ENCODE measurements around the gene ZFPM1. TPM values are rescaled to one million over a fixed set of nuclear protein-coding genes. Genes with fewer than 3 reads are reported as not detected.

The ZFPM1 gene
- total and polyA plus RNA-seq, 4 donors, result 0.19 to 12.8 (median 5.3) TPM

DNA sequence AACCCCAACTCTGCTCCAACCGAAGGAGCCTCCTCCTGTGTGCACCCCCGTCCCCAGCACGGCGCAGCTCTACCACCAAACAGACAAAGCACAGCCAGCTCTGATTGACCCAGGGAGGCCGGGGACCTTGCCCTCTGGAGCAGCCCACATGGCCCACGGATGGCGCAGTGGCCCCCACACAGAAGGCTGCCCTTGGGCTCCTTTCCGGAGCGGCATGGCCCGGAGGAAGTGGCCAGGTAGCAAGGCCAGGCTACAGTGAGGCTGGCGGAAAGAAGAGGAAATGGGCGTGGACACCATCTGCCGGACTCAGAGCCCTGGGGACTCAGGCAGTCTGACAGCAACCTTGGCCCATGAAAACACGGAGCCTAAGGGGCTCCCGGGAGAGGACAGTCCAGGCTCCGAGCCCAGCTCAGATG, 97.2 kb downstream of the ZFPM1 start:
- TF ChIP-seq FOXA1 (IDR thresholded peaks at IDR 0.05) (no peak), JUND (IDR thresholded peaks at IDR 0.05) (no peak), TAF1 (conservative IDR thresholded peaks at IDR 0.05) (no peak)
- DNase-seq (ENCODE audit: low spot score), result no peak
- Histone ChIP-seq H3K9ac (ENCODE audit: low read depth in 1 of 2, low read length in 2 of 2) (no peak overlapping the region), H3K27ac (ENCODE audit: low read depth in 1 of 2, low read length in 2 of 2) (no peak overlapping the region), H3K9me3 (ENCODE audit: control insufficient read depth in 4 of 4, low read length in 3 of 4) (no peaks in the 10 kb centered on the region), H3K4me1 (ENCODE audit: control insufficient read depth in 4 of 4, insufficient read depth in 4 of 4, low read length in 3 of 4) (no peaks in the 10 kb centered on the region), H3K4me3 (ENCODE audit: low read depth in 1 of 3, low read length in 3 of 3) (no peak overlapping the region), H3K36me3 (ENCODE audit: control insufficient read depth in 4 of 4, insufficient read depth in 3 of 4, low read depth in 1 of 4, low read length in 3 of 4) (no peaks in the 10 kb centered on the region), H3K27me3 (ENCODE audit: control insufficient read depth in 4 of 4, insufficient read depth in 4 of 4, low read length in 3 of 4) (peaks cover 0 to 1% (median 0%) of the 10 kb centered on the region in 4 donors)
- 53% methylated on average over 16 of the region's 16 CpGs for WGBS

DNA sequence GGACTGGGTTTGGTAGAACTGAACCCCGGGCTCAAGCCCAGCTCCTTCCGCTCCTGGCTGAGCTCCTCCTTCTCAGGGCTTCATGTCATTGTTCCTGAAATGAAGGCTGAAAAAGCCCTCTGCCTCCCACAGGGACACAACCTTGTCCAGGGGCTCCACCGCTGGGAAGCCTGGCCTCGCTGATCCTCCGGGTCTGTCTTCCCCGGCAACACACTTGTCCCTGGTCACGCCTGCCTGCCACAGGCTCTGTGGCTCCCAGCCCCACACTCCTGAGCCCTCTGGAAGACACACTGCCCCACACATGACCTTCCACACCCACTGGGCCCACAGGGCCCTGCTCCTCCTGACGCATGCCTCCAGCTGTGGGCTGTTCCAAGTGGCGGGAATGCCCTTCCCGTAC, 99.1 kb downstream of the ZFPM1 start:
- H3K27me3 ChIP-seq (ENCODE audit: control insufficient read depth in 4 of 4, insufficient read depth in 4 of 4, low read length in 3 of 4), result peaks cover 0 to 1% (median 0%) of the 10 kb centered on the region in 4 donors
- no peaks in the 10 kb centered on the region for H3K36me3 ChIP-seq (ENCODE audit: control insufficient read depth in 4 of 4, insufficient read depth in 3 of 4, low read depth in 1 of 4, low read length in 3 of 4)
- H3K27ac ChIP-seq (ENCODE audit: low read depth in 1 of 2, low read length in 2 of 2), result no peak overlapping the region
- WGBS, result 89% methylated on average over 10 of the region's 10 CpGs
- DNase-seq (ENCODE audit: low spot score), result no peak
- H3K9ac ChIP-seq (ENCODE audit: low read depth in 1 of 2, low read length in 2 of 2), result no peak overlapping the region
- H3K9me3 ChIP-seq (ENCODE audit: control insufficient read depth in 4 of 4, low read length in 3 of 4), result no peaks in the 10 kb centered on the region
- H3K4me1 ChIP-seq (ENCODE audit: control insufficient read depth in 4 of 4, insufficient read depth in 4 of 4, low read length in 3 of 4), result no peaks in the 10 kb centered on the region
- TF ChIP-seq JUND (IDR thresholded peaks at IDR 0.05) (no peak), FOXA2 (IDR thresholded peaks at IDR 0.05) (no peak), NR2F2 (IDR thresholded peaks at IDR 0.05) (no peak), SP1 (IDR thresholded peaks at IDR 0.05) (no peak), RAD21 (IDR thresholded peaks at IDR 0.05) (no peak), HNF4A (conservative IDR thresholded peaks at IDR 0.05) (no peak), HNF4G (IDR thresholded peaks at IDR 0.05) (no peak), RXRA (IDR thresholded peaks at IDR 0.05) (no peak)
- TF ChIP-seq, protein P1, sequence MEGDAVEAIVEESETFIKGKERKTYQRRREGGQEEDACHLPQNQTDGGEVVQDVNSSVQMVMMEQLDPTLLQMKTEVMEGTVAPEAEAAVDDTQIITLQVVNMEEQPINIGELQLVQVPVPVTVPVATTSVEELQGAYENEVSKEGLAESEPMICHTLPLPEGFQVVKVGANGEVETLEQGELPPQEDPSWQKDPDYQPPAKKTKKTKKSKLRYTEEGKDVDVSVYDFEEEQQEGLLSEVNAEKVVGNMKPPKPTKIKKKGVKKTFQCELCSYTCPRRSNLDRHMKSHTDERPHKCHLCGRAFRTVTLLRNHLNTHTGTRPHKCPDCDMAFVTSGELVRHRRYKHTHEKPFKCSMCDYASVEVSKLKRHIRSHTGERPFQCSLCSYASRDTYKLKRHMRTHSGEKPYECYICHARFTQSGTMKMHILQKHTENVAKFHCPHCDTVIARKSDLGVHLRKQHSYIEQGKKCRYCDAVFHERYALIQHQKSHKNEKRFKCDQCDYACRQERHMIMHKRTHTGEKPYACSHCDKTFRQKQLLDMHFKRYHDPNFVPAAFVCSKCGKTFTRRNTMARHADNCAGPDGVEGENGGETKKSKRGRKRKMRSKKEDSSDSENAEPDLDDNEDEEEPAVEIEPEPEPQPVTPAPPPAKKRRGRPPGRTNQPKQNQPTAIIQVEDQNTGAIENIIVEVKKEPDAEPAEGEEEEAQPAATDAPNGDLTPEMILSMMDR (IDR thresholded peaks at IDR 0.05; ENCODE audit: low read depth, low read length, missing input control), result no peak
- TF ChIP-seq, protein P2, sequence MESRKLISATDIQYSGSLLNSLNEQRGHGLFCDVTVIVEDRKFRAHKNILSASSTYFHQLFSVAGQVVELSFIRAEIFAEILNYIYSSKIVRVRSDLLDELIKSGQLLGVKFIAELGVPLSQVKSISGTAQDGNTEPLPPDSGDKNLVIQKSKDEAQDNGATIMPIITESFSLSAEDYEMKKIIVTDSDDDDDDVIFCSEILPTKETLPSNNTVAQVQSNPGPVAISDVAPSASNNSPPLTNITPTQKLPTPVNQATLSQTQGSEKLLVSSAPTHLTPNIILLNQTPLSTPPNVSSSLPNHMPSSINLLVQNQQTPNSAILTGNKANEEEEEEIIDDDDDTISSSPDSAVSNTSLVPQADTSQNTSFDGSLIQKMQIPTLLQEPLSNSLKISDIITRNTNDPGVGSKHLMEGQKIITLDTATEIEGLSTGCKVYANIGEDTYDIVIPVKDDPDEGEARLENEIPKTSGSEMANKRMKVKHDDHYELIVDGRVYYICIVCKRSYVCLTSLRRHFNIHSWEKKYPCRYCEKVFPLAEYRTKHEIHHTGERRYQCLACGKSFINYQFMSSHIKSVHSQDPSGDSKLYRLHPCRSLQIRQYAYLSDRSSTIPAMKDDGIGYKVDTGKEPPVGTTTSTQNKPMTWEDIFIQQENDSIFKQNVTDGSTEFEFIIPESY (IDR thresholded peaks at IDR 0.05), result no peak
- TF ChIP-seq, protein P3, sequence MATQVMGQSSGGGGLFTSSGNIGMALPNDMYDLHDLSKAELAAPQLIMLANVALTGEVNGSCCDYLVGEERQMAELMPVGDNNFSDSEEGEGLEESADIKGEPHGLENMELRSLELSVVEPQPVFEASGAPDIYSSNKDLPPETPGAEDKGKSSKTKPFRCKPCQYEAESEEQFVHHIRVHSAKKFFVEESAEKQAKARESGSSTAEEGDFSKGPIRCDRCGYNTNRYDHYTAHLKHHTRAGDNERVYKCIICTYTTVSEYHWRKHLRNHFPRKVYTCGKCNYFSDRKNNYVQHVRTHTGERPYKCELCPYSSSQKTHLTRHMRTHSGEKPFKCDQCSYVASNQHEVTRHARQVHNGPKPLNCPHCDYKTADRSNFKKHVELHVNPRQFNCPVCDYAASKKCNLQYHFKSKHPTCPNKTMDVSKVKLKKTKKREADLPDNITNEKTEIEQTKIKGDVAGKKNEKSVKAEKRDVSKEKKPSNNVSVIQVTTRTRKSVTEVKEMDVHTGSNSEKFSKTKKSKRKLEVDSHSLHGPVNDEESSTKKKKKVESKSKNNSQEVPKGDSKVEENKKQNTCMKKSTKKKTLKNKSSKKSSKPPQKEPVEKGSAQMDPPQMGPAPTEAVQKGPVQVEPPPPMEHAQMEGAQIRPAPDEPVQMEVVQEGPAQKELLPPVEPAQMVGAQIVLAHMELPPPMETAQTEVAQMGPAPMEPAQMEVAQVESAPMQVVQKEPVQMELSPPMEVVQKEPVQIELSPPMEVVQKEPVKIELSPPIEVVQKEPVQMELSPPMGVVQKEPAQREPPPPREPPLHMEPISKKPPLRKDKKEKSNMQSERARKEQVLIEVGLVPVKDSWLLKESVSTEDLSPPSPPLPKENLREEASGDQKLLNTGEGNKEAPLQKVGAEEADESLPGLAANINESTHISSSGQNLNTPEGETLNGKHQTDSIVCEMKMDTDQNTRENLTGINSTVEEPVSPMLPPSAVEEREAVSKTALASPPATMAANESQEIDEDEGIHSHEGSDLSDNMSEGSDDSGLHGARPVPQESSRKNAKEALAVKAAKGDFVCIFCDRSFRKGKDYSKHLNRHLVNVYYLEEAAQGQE (IDR thresholded peaks at IDR 0.05), result no peak
- no peak overlapping the region for H3K4me3 ChIP-seq (ENCODE audit: low read depth in 1 of 3, low read length in 3 of 3)

Data from liver (tissue), 9 donors.